K562 (cell line): ENCODE data around the gene FAM171A1.

Experiments used
- SMARCE1 ChIP-seq: fragments of 450-650 bp; IDR thresholded peaks from 2 replicates; pipeline ENCODE4 v1.7.1; 2016; ENCODE audit warnings: mild to moderate bottlenecking
- TRIM24 ChIP-seq, 2 experiments: fragments of 450-650 bp; IDR thresholded peaks; 2 replicates each; pipeline ENCODE4 v1.6.1; 2016

DNA sequence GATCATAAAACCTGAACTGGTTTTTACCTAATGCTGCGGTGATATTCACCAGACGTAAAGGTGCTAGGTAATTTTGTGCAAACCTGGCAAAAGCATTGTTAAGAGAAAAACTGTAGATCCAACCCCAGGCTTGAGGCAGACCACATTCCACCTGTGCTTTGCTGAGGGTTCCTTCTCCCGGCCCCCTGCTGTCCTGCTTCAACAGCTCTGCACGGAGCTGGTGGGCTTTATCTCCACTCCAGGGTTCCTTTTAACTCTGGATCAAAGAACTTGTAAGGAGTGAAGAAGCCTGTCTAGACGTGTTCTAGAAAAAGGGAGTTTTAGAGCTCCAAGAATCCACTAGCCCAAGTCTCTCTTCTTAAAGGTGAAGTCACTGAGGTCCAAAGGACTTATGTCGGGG lies 115.1 kb downstream of the FAM171A1 start:
- TF ChIP-seq SMARCE1 (no peak), TRIM24 (IDR thresholded peaks at IDR 0.05) (no peak)
